Measurements from ENCODE around the gene HSPA12B.

DNA sequence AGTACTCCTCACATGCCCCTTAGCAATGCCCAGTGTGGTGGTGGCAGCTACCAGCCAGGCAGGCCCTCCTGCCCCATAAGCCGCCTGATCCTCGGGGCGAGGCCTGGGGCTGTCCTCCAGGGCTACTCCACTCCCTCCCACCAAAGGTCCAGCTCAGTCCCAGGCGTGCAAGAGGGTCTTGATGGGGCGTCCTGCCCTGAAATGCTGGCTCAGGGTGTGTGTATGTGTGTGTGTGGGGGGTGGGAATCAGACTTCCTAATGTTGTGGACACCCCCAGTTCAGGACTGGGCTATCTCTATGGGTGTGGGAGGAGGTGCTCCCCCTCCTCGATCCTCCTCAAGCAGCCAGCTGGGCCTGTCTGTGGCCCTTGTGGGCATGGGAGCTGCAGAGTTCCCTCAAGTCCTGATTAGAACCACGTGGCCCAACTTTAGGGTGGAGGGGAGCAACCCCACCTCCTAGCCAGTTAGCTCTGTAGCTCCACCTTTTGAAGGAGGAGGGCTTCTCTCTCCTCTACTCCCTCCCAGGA is 7.5 kb downstream of the HSPA12B start:
- TF ChIP-seq, protein P1, sequence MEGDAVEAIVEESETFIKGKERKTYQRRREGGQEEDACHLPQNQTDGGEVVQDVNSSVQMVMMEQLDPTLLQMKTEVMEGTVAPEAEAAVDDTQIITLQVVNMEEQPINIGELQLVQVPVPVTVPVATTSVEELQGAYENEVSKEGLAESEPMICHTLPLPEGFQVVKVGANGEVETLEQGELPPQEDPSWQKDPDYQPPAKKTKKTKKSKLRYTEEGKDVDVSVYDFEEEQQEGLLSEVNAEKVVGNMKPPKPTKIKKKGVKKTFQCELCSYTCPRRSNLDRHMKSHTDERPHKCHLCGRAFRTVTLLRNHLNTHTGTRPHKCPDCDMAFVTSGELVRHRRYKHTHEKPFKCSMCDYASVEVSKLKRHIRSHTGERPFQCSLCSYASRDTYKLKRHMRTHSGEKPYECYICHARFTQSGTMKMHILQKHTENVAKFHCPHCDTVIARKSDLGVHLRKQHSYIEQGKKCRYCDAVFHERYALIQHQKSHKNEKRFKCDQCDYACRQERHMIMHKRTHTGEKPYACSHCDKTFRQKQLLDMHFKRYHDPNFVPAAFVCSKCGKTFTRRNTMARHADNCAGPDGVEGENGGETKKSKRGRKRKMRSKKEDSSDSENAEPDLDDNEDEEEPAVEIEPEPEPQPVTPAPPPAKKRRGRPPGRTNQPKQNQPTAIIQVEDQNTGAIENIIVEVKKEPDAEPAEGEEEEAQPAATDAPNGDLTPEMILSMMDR (IDR thresholded peaks at IDR 0.05), result no peak
- no peak for TF ChIP-seq POLR2A (IDR thresholded peaks at IDR 0.05)

Data from testis (tissue), 2 donors.